Parathyroid adenoma (tissue), 2 donors: ENCODE results near the gene MYOG.

Source experiments
- H2AFZ ChIP-seq: fragments of 300-600 bp; sonication (generic); one replicate; pipeline ENCODE4 v1.7.0; 2017; ENCODE audit warnings: antibody characterized with exemption, mild to moderate bottlenecking
- H3K27ac ChIP-seq: fragments of 300-600 bp; sonication (generic); one replicate; pipeline ENCODE4 v1.7.0; 2017
- H3K27me3 ChIP-seq: fragments of 300-600 bp; sonication (generic); one replicate; pipeline ENCODE4 v1.7.0; 2017; ENCODE audit warnings: low read length; ENCODE audit not compliant: control insufficient read depth, insufficient read depth
- H3K36me3 ChIP-seq: fragments of 300-600 bp; sonication (generic); one replicate; pipeline ENCODE4 v1.7.0; 2017; ENCODE audit warnings: low read length; ENCODE audit not compliant: control insufficient read depth, insufficient read depth
- H3K4me1 ChIP-seq: fragments of 300-600 bp; sonication (generic); one replicate; pipeline ENCODE4 v1.7.0; 2017; ENCODE audit warnings: control low read depth
- H3K4me2 ChIP-seq: fragments of 300-600 bp; sonication (generic); one replicate; pipeline ENCODE4 v1.7.0; 2017; ENCODE audit warnings: low read length
- H3K4me3 ChIP-seq: fragments of 300-600 bp; sonication (generic); one replicate; pipeline ENCODE4 v1.7.0; 2017; ENCODE audit warnings: low read depth, low read length
- H3K79me2 ChIP-seq: fragments of 300-600 bp; sonication (generic); one replicate; pipeline ENCODE4 v1.7.0; 2017; ENCODE audit warnings: control low read depth
- H3K9ac ChIP-seq: fragments of 300-600 bp; sonication (generic); one replicate; pipeline ENCODE4 v1.7.0; 2017; ENCODE audit warnings: mild to moderate bottlenecking
- H3K9me3 ChIP-seq: fragments of 300-600 bp; sonication (generic); one replicate; pipeline ENCODE4 v1.7.0; 2017; ENCODE audit warnings: low read length; ENCODE audit not compliant: control insufficient read depth
- TF ChIP-seq, protein P1 (sequence below): fragments of 300-600 bp; sonication (generic); IDR thresholded peaks from one replicate; pipeline ENCODE4 v1.7.0; 2017; ENCODE audit warnings: antibody characterized with exemption, mild to moderate bottlenecking
- donor health status: primary hyperparathyroidism.

The MYOG gene

DNA sequence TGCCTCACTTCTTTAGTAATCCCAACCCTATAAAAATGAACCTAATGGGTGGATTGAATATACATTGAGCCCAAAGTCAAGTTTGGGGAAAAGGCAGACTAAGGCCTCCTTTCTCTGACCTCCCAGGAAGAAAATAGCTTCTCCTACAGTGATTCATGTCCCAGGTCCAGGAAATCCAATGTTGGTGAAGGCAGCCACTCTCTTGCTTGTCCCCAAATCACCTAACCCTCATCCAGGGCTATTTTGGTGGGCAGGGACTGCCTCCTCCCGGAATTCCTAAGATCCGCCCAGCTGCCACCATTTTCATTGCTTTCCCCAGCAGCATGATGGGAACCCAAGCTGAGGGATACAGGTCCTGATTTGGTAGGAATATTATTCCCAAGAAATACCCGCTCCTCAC lies 8.4 kb downstream of the MYOG start:
- H3K4me1 ChIP-seq: no peaks in the 10 kb centered on the region
- no peak overlapping the region for H3K4me3 ChIP-seq
- no peak overlapping the region for H3K27ac ChIP-seq
- no peak overlapping the region for H3K9ac ChIP-seq
- no peak overlapping the region for H3K4me2 ChIP-seq
- TF ChIP-seq, protein P1, sequence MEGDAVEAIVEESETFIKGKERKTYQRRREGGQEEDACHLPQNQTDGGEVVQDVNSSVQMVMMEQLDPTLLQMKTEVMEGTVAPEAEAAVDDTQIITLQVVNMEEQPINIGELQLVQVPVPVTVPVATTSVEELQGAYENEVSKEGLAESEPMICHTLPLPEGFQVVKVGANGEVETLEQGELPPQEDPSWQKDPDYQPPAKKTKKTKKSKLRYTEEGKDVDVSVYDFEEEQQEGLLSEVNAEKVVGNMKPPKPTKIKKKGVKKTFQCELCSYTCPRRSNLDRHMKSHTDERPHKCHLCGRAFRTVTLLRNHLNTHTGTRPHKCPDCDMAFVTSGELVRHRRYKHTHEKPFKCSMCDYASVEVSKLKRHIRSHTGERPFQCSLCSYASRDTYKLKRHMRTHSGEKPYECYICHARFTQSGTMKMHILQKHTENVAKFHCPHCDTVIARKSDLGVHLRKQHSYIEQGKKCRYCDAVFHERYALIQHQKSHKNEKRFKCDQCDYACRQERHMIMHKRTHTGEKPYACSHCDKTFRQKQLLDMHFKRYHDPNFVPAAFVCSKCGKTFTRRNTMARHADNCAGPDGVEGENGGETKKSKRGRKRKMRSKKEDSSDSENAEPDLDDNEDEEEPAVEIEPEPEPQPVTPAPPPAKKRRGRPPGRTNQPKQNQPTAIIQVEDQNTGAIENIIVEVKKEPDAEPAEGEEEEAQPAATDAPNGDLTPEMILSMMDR: no peak
- no peak overlapping the region for H2AFZ ChIP-seq
- H3K9me3 ChIP-seq: no peaks in the 10 kb centered on the region
- H3K79me2 ChIP-seq: no peaks in the 10 kb centered on the region
- no peaks in the 10 kb centered on the region for H3K27me3 ChIP-seq
- no peaks in the 10 kb centered on the region for H3K36me3 ChIP-seq

DNA sequence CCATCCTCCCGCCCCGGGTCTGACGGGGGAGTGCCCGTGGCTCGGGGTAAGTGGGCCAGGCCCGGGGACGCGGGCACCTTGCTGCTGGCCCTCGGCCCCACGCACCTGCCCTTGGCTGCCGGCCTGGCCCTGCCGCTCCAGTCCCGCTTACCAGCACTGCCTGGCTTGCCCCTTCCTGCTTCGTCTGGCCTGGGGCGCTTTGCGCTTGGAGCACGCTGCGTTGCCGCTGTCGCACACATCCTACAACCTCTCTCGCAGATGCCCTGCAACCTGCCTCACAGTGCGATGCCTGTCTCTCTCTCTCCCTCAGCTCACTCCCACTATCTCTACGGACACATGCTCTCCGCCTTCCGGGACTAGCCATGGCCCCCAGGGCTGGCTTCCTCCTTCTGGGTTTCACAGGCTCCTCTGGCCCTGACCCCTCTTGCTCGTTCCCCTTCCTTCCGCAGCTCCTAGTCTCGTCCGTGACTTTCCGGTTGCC lies 9.7 kb downstream of the MYOG start:
- Histone ChIP-seq H3K4me1 (no peaks in the 10 kb centered on the region), H3K4me3 (no peak overlapping the region), H3K36me3 (no peaks in the 10 kb centered on the region), H3K27me3 (no peaks in the 10 kb centered on the region), H3K4me2 (no peak overlapping the region), H3K27ac (no peak overlapping the region), H2AFZ (no peak overlapping the region), H3K79me2 (no peaks in the 10 kb centered on the region), H3K9me3 (no peaks in the 10 kb centered on the region), H3K9ac (no peak overlapping the region)
- TF ChIP-seq, protein P1: no peak

DNA sequence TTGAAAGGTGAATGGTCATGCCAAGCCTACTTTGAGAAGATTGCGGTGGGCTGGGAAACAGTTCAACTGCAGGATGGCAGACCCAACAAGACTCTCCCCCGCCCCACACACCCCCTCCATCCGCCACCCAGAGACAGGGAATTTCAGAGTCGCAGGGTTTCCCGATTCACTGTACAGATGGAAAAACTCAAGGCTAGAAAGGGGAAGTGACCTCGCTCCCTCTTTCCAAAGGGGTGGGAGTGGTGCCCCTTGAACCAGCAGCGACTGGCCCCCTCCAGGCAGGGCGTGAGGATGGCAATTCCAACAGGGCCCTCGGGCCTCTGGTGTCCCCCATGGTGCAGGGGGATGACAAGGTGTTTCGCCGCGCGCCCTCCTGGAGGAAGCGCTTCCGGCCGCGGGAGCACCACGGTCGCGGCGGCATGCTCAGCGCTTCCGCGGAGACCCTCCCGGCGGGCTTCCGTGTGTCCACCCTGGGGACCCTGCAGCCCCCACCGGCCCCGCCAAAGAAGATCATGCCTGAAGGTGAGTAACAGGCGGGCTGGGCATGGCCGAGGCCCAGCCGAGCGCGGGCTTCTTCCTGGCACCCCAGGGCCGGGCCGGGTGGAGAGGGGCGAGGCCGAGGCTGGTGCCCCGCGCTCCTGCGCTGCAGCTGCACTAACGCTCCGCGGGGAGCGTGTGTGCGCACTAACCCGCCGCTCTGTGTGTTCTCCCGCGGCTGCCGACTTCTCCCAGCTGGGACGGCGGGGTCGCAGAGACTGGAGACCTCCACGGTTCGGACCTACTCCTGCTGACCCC lies 10.4 kb downstream of the MYOG start:
- Histone ChIP-seq H2AFZ (no peak overlapping the region), H3K27me3 (no peaks in the 10 kb centered on the region), H3K9ac (no peak overlapping the region), H3K4me2 (no peak overlapping the region), H3K4me3 (no peak overlapping the region), H3K4me1 (no peaks in the 10 kb centered on the region), H3K36me3 (no peaks in the 10 kb centered on the region), H3K27ac (no peak overlapping the region), H3K79me2 (no peaks in the 10 kb centered on the region), H3K9me3 (no peaks in the 10 kb centered on the region)
- TF ChIP-seq, protein P1: no peak

DNA sequence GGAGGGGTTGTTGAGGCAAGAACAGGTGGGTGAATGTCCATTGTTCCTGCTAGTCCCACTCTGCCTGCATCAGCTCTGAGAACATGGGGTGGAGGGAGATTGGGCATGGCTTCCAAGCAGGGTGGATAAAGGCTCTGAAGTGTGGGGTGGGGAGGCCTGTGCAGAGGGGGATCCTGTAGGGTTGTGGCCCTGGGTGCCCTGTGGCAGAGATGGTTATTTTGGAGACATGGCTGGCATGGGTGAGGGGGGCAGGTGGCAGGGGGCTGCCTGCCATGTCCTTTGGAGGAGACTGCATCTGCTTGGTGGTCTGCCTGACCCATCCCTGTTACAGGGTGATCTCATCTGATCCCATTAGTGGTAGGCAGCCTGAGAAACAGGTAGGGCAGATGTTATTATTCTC lies 11.2 kb downstream of the MYOG start:
- H3K4me1 ChIP-seq: no peaks in the 10 kb centered on the region
- no peaks in the 10 kb centered on the region for H3K9me3 ChIP-seq
- no peak overlapping the region for H2AFZ ChIP-seq
- H3K79me2 ChIP-seq: no peaks in the 10 kb centered on the region
- H3K9ac ChIP-seq: no peak overlapping the region
- no peak overlapping the region for H3K4me3 ChIP-seq
- no peak overlapping the region for H3K4me2 ChIP-seq
- no peaks in the 10 kb centered on the region for H3K27me3 ChIP-seq
- TF ChIP-seq, protein P1: no peak
- no peaks in the 10 kb centered on the region for H3K36me3 ChIP-seq
- H3K27ac ChIP-seq: no peak overlapping the region

DNA sequence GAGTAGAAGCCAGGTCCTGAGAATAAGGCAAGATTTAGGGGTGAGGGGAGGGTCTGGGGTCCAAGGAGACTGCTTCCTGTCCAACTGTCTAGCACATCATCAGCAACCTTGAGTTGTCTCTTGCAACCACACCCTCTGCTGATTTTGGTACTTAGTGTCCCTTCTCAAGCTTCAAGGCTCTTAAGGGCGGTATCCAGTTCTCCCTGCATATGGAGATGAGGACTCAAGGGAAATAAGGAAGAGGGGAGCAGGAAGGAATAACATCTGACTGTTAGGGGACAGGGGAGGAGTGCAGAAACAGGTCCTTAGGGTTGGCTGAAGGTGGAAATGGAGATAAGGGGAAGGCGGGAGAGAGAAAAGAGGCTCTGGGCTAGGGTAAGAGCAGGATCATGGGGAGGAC lies 12.3 kb downstream of the MYOG start:
- H3K4me3 ChIP-seq: no peak overlapping the region
- TF ChIP-seq, protein P1: no peak

More for the DNA sequence above, 12.3 kb downstream of the MYOG start:
- Histone ChIP-seq H3K9ac (no peak overlapping the region), H3K4me1 (no peaks in the 10 kb centered on the region), H3K79me2 (no peaks in the 10 kb centered on the region), H2AFZ (no peak overlapping the region), H3K27ac (no peak overlapping the region), H3K9me3 (no peaks in the 10 kb centered on the region), H3K27me3 (no peaks in the 10 kb centered on the region), H3K4me2 (no peak overlapping the region), H3K36me3 (no peaks in the 10 kb centered on the region)
